ENCODE measurements around the gene RNU5D-1. TPM values are rescaled to one million over a fixed set of nuclear protein-coding genes. Genes with fewer than 3 reads are reported as not detected.
A peak's percentile ranks its signal among the peaks of the same experiment; 100 is the strongest.

Gene RNU5D-1
- total and polyA plus RNA-seq, 5 donors from 2014 or later = not detected

- Mint-ChIP-seq H3K9me3 (peaks cover 0 to 1% (median 0%) of the 10 kb centered on the region in 7 donors), H3K4me3 (no peak overlapping the region), H3K27ac (peak overlapping the region in 1 of 3 donors; percentile 5), H3K36me3 (no peaks in the 10 kb centered on the region), H3K4me1 (peaks cover 35 to 80% (median 54%) of the 10 kb centered on the region in 4 donors), H3K27me3 (no peaks in the 10 kb centered on the region)
- Histone ChIP-seq H3K9me3 (ENCODE audit: control insufficient read depth in 2 of 2, low read length in 2 of 2) (no peaks in the 10 kb centered on the region), H3K4me3 (ENCODE audit: low read depth, low read length) (no peak overlapping the region), H3K36me3 (ENCODE audit: control insufficient read depth, insufficient read depth, low read length) (no peaks in the 10 kb centered on the region), H3K4me1 (ENCODE audit: control insufficient read depth, insufficient read depth, low read length, poor library complexity, severe bottlenecking) (peaks cover 50% of the 10 kb centered on the region), H3K27me3 (ENCODE audit: control insufficient read depth, insufficient read depth, low read length) (no peaks in the 10 kb centered on the region), H3K27ac (ENCODE audit: insufficient read depth, low read length, poor library complexity, severe bottlenecking) (no peak overlapping the region)
- no peak for DNase-seq
- ATAC-seq (ENCODE audit: low read depth in 2 of 2) = no peak
Observed at GRCh38 chr1:44719318-44719717, 11.7 kb downstream of the RNU5D-1 start.

- Histone ChIP-seq H3K27ac (ENCODE audit: insufficient read depth, low read length, poor library complexity, severe bottlenecking) (no peak overlapping the region), H3K4me3 (ENCODE audit: low read depth, low read length) (no peak overlapping the region), H3K9me3 (ENCODE audit: control insufficient read depth in 2 of 2, low read length in 2 of 2) (no peaks in the 10 kb centered on the region), H3K4me1 (ENCODE audit: control insufficient read depth, insufficient read depth, low read length, poor library complexity, severe bottlenecking) (peaks cover 38% of the 10 kb centered on the region), H3K27me3 (ENCODE audit: control insufficient read depth, insufficient read depth, low read length) (no peaks in the 10 kb centered on the region), H3K36me3 (ENCODE audit: control insufficient read depth, insufficient read depth, low read length) (no peaks in the 10 kb centered on the region)
- Mint-ChIP-seq H3K4me3 (peak overlapping the region in 1 of 4 donors; percentile 44), H3K27me3 (peaks cover 4% of the 10 kb centered on the region), H3K9me3 (peaks cover 0 to 3% (median 0%) of the 10 kb centered on the region in 7 donors), H3K4me1 (peaks cover 32 to 71% (median 50%) of the 10 kb centered on the region in 4 donors), H3K36me3 (no peaks in the 10 kb centered on the region), H3K27ac (peak overlapping the region in 2 of 3 donors; percentile 28 to 52)
- DNase-seq = no peak
- no peak for ATAC-seq (ENCODE audit: low read depth in 2 of 2)
Observed at GRCh38 chr1:44718091-44718490, 12.9 kb downstream of the RNU5D-1 start.

- no peaks in the 10 kb centered on the region for H3K27me3 ChIP-seq (ENCODE audit: control insufficient read depth, insufficient read depth, low read length)
- no peak overlapping the region for H3K27ac ChIP-seq (ENCODE audit: insufficient read depth, low read length, poor library complexity, severe bottlenecking)
- Mint-ChIP-seq H3K9me3 (peaks cover 0 to 2% (median 0%) of the 10 kb centered on the region in 7 donors), H3K36me3 (no peaks in the 10 kb centered on the region), H3K4me3 (no peak overlapping the region), H3K27me3 (peaks cover 4% of the 10 kb centered on the region), H3K27ac (peak overlapping the region in 2 of 3 donors; percentile 5 to 52), H3K4me1 (peaks cover 29 to 67% (median 47%) of the 10 kb centered on the region in 4 donors)
- H3K4me3 ChIP-seq (ENCODE audit: low read depth, low read length) = no peak overlapping the region
- peaks cover 35% of the 10 kb centered on the region for H3K4me1 ChIP-seq (ENCODE audit: control insufficient read depth, insufficient read depth, low read length, poor library complexity, severe bottlenecking)
- DNase-seq = no peak
- no peak for ATAC-seq (ENCODE audit: low read depth in 2 of 2)
- H3K36me3 ChIP-seq (ENCODE audit: control insufficient read depth, insufficient read depth, low read length) = no peaks in the 10 kb centered on the region
- H3K9me3 ChIP-seq (ENCODE audit: control insufficient read depth in 2 of 2, low read length in 2 of 2) = no peaks in the 10 kb centered on the region
Observed at GRCh38 chr1:44717653-44718052, 13.3 kb downstream of the RNU5D-1 start.

GRCh38 chr1:44717156-44717555, 13.8 kb downstream of the RNU5D-1 start:
- peaks cover 4% of the 10 kb centered on the region for H3K27me3 Mint-ChIP-seq
- no peaks in the 10 kb centered on the region for H3K9me3 ChIP-seq (ENCODE audit: control insufficient read depth in 2 of 2, low read length in 2 of 2)
- H3K4me3 Mint-ChIP-seq = peak overlapping the region in 1 of 4 donors; percentile 15
- DNase-seq = no peak
- H3K9me3 Mint-ChIP-seq = peaks cover 0 to 2% (median 0%) of the 10 kb centered on the region in 7 donors
- H3K4me3 ChIP-seq (ENCODE audit: low read depth, low read length) = no peak overlapping the region
- H3K4me1 Mint-ChIP-seq = peaks cover 29 to 67% (median 46%) of the 10 kb centered on the region in 4 donors
- no peak overlapping the region for H3K27ac ChIP-seq (ENCODE audit: insufficient read depth, low read length, poor library complexity, severe bottlenecking)
- no peaks in the 10 kb centered on the region for H3K36me3 ChIP-seq (ENCODE audit: control insufficient read depth, insufficient read depth, low read length)
- no peaks in the 10 kb centered on the region for H3K27me3 ChIP-seq (ENCODE audit: control insufficient read depth, insufficient read depth, low read length)
- ATAC-seq (ENCODE audit: low read depth in 2 of 2) = no peak
- H3K36me3 Mint-ChIP-seq = no peaks in the 10 kb centered on the region
- H3K4me1 ChIP-seq (ENCODE audit: control insufficient read depth, insufficient read depth, low read length, poor library complexity, severe bottlenecking) = peaks cover 31% of the 10 kb centered on the region
- peak overlapping the region in 2 of 3 donors; percentile 5 to 52 for H3K27ac Mint-ChIP-seq

DNA sequence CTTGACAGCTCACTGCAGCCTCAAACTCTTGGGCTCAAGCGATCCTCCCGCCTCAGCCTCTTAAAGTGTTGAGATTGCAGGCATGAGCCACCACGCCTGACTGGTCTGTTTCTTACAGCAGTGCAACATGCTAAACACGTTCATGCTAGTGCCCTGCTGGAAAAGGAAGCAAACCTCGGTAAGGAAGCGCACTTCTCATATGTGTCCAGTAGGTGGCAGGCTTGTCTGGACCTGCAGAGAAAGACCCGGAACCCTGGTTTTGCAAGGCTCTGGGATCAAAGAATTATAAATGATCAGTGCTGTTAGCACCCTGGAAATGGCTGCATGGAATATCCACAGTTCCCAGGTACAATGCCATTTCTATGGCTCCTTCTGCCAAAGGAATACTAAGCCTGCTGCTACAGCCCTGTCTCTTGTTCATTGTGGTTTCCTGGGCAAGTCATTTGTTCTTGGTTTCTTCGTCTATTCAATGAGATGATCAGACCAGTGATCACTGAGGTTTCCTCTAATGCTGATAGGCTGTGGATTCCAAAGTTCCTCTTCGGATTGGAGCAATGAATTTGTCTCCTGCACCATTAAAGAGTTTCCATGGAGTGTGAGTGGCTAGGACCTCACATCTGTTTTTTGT, 15.9 kb downstream of the RNU5D-1 start:
- H3K4me3 Mint-ChIP-seq = peak overlapping the region in 3 of 4 donors; percentile 1 to 75 (median 15)
- H3K4me3 ChIP-seq (ENCODE audit: low read depth, low read length) = peak overlapping the region; percentile 79
- peak; percentile 79 to 84 for ATAC-seq (ENCODE audit: low read depth in 2 of 2)
- H3K4me1 ChIP-seq (ENCODE audit: control insufficient read depth, insufficient read depth, low read length, poor library complexity, severe bottlenecking) = peaks cover 10% of the 10 kb centered on the region
- peak overlapping the region; percentile 25 for H3K27ac ChIP-seq (ENCODE audit: insufficient read depth, low read length, poor library complexity, severe bottlenecking)
- peaks cover 7% of the 10 kb centered on the region for H3K27me3 ChIP-seq (ENCODE audit: control insufficient read depth, insufficient read depth, low read length)
- H3K36me3 ChIP-seq (ENCODE audit: control insufficient read depth, insufficient read depth, low read length) = no peaks in the 10 kb centered on the region
- no peaks in the 10 kb centered on the region for H3K36me3 Mint-ChIP-seq
- peaks cover 20 to 47% (median 31%) of the 10 kb centered on the region in 4 donors for H3K4me1 Mint-ChIP-seq
- peaks cover 10% of the 10 kb centered on the region for H3K27me3 Mint-ChIP-seq
- peak overlapping the region in 2 of 3 donors; percentile 57 to 75 for H3K27ac Mint-ChIP-seq
- no peaks in the 10 kb centered on the region for H3K9me3 ChIP-seq (ENCODE audit: control insufficient read depth in 2 of 2, low read length in 2 of 2)
- peaks cover 0 to 2% (median 0%) of the 10 kb centered on the region in 7 donors for H3K9me3 Mint-ChIP-seq
- DNase-seq = peak; percentile 56 to 86 (median 75)

DNA sequence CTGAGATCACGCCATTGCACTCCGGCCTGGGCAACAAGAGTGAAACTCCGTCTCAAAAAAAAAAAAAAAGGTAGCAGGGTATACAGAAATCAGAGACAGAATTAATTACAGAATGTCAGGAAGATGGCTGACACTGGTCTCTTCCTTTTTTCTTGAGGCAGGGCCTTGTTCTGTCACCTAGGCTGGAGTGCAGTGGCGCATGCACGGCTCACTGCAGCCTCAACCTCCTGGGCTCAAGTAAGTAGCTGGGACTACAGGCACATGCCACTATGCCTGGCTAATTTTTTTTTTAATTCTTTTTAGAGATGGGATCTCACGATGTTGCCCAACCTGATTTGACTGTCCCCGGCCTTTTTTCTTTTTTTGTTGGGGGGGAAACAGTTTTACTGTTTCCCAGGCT, 16.4 kb downstream of the RNU5D-1 start:
- H3K27ac Mint-ChIP-seq = peak overlapping the region in 2 of 3 donors; percentile 57 to 75
- no peaks in the 10 kb centered on the region for H3K36me3 Mint-ChIP-seq
- peak overlapping the region; percentile 25 for H3K27ac ChIP-seq (ENCODE audit: insufficient read depth, low read length, poor library complexity, severe bottlenecking)
- H3K4me1 ChIP-seq (ENCODE audit: control insufficient read depth, insufficient read depth, low read length, poor library complexity, severe bottlenecking) = peaks cover 10% of the 10 kb centered on the region
- H3K4me1 Mint-ChIP-seq = peaks cover 20 to 43% (median 30%) of the 10 kb centered on the region in 4 donors
- H3K27me3 ChIP-seq (ENCODE audit: control insufficient read depth, insufficient read depth, low read length) = peaks cover 7% of the 10 kb centered on the region
- H3K9me3 ChIP-seq (ENCODE audit: control insufficient read depth in 2 of 2, low read length in 2 of 2) = no peaks in the 10 kb centered on the region
- no peak overlapping the region for H3K4me3 ChIP-seq (ENCODE audit: low read depth, low read length)
- peaks cover 10% of the 10 kb centered on the region for H3K27me3 Mint-ChIP-seq
- peaks cover 0 to 2% (median 0%) of the 10 kb centered on the region in 7 donors for H3K9me3 Mint-ChIP-seq
- H3K36me3 ChIP-seq (ENCODE audit: control insufficient read depth, insufficient read depth, low read length) = no peaks in the 10 kb centered on the region
- ATAC-seq (ENCODE audit: low read depth in 2 of 2) (no peak), DNase-seq (no peak)
- peak overlapping the region in 1 of 4 donors; percentile 75 for H3K4me3 Mint-ChIP-seq

- Mint-ChIP-seq H3K27me3 (peaks cover 11% of the 10 kb centered on the region), H3K4me1 (peaks cover 20 to 40% (median 29%) of the 10 kb centered on the region in 4 donors), H3K4me3 (no peak overlapping the region), H3K27ac (no peak overlapping the region), H3K36me3 (no peaks in the 10 kb centered on the region), H3K9me3 (peaks cover 0 to 2% (median 0%) of the 10 kb centered on the region in 7 donors)
- Histone ChIP-seq H3K27me3 (ENCODE audit: control insufficient read depth, insufficient read depth, low read length) (peaks cover 7% of the 10 kb centered on the region), H3K4me3 (ENCODE audit: low read depth, low read length) (no peak overlapping the region), H3K36me3 (ENCODE audit: control insufficient read depth, insufficient read depth, low read length) (no peaks in the 10 kb centered on the region), H3K4me1 (ENCODE audit: control insufficient read depth, insufficient read depth, low read length, poor library complexity, severe bottlenecking) (peaks cover 11% of the 10 kb centered on the region), H3K9me3 (ENCODE audit: control insufficient read depth in 2 of 2, low read length in 2 of 2) (no peaks in the 10 kb centered on the region), H3K27ac (ENCODE audit: insufficient read depth, low read length, poor library complexity, severe bottlenecking) (no peak overlapping the region)
- DNase-seq = no peak
- no peak for ATAC-seq (ENCODE audit: low read depth in 2 of 2)
Observed at GRCh38 chr1:44713321-44713781, 17.6 kb downstream of the RNU5D-1 start.

All from CD4-positive, CD25-positive, alpha-beta regulatory T cell (primary cell).